Measurements from ENCODE around the gene HSPB7.

The HSPB7 gene

GRCh38 chr1:16031551-16031950, 13.7 kb upstream of the HSPB7 start:
- TF ChIP-seq REST (IDR thresholded peaks at IDR 0.05; ENCODE audit: insufficient read depth in 1 of 2, low read depth in 2 of 2, low read length in 2 of 2) (no peak), FOXP2 (optimal IDR thresholded peaks at IDR 0.05; ENCODE audit: borderline replicate concordance, extremely low read depth, extremely low read length, insufficient read depth) (no peak), POLR2AphosphoS5 (IDR thresholded peaks at IDR 0.05; ENCODE audit: low read depth, low read length) (no peak), TAF1 (IDR thresholded peaks at IDR 0.05; ENCODE audit: borderline replicate concordance, insufficient read depth, low read length) (no peak), SIN3A (IDR thresholded peaks at IDR 0.05; ENCODE audit: borderline replicate concordance, insufficient read depth, low read length) (no peak)

- TF ChIP-seq TAF1 (IDR thresholded peaks at IDR 0.05; ENCODE audit: borderline replicate concordance, insufficient read depth, low read length) = no peak
- TF ChIP-seq FOXP2 (optimal IDR thresholded peaks at IDR 0.05; ENCODE audit: borderline replicate concordance, extremely low read depth, extremely low read length, insufficient read depth) = no peak
- TF ChIP-seq SIN3A (IDR thresholded peaks at IDR 0.05; ENCODE audit: borderline replicate concordance, insufficient read depth, low read length) = no peak
- TF ChIP-seq REST (IDR thresholded peaks at IDR 0.05; ENCODE audit: insufficient read depth in 1 of 2, low read depth in 2 of 2, low read length in 2 of 2) = no peak
- no peak for TF ChIP-seq POLR2AphosphoS5 (IDR thresholded peaks at IDR 0.05; ENCODE audit: low read depth, low read length)
Measured at GRCh38 chr1:16029288-16029687, 11.4 kb upstream of the HSPB7 start.

GRCh38 chr1:16028237-16029002, 10.6 kb upstream of the HSPB7 start:
- TF ChIP-seq REST (IDR thresholded peaks at IDR 0.05; ENCODE audit: insufficient read depth in 1 of 2, low read depth in 2 of 2, low read length in 2 of 2) = no peak

GRCh38 chr1:16026723-16027484, 9.1 kb upstream of the HSPB7 start:
- no peak for TF ChIP-seq SIN3A (IDR thresholded peaks at IDR 0.05; ENCODE audit: borderline replicate concordance, insufficient read depth, low read length)
- no peak for TF ChIP-seq REST (IDR thresholded peaks at IDR 0.05; ENCODE audit: insufficient read depth in 1 of 2, low read depth in 2 of 2, low read length in 2 of 2)
- no peak for TF ChIP-seq POLR2AphosphoS5 (IDR thresholded peaks at IDR 0.05; ENCODE audit: low read depth, low read length)
- TF ChIP-seq FOXP2 (optimal IDR thresholded peaks at IDR 0.05; ENCODE audit: borderline replicate concordance, extremely low read depth, extremely low read length, insufficient read depth) = no peak
- TF ChIP-seq TAF1 (IDR thresholded peaks at IDR 0.05; ENCODE audit: borderline replicate concordance, insufficient read depth, low read length) = no peak

Data from PFSK-1 (cell line).